Jurkat, Clone E6-1 (cell line): ENCODE measurements around the gene DTX3.
"Not testable (repeated sequence)": the region's sequence is repeated elsewhere in the genome, so short reads cannot be mapped to it uniquely, and the experiment has no call there.

Experiments
- DNase-seq: peaks from one replicate; pipeline ENCODE4 v3.0.0-alpha.2; 2011; ENCODE audit warnings: low read depth, low spot score
- H3K4me3 ChIP-seq: 2 replicates; pipeline ENCODE4 v1.5.1; 2011; ENCODE audit warnings: mild to moderate bottlenecking, low read length, control low read depth, moderate library complexity

The DTX3 gene

GRCh38 chr12:57581802-57582201 is 22.8 kb upstream of the DTX3 start:
- DNase-seq, result no peak
- H3K4me3 ChIP-seq, result no peak overlapping the region

GRCh38 chr12:57582440-57582839 is 22.2 kb upstream of the DTX3 start:
- H3K4me3 ChIP-seq, result no peak overlapping the region
- no peak for DNase-seq

GRCh38 chr12:57583008-57583831 is 21.4 kb upstream of the DTX3 start:
- no peak overlapping the region for H3K4me3 ChIP-seq
- peak; percentile 84 for DNase-seq

GRCh38 chr12:57584050-57584449 is 20.6 kb upstream of the DTX3 start:
- H3K4me3 ChIP-seq, result no peak overlapping the region
- no peak for DNase-seq

- H3K4me3 ChIP-seq, result no peak overlapping the region
- no peak for DNase-seq
Observed at GRCh38 chr12:57584690-57585089, 19.9 kb upstream of the DTX3 start.

GRCh38 chr12:57585156-57585555 is 19.5 kb upstream of the DTX3 start:
- no peak for DNase-seq
- H3K4me3 ChIP-seq, result no peak overlapping the region

- H3K4me3 ChIP-seq, result no peak overlapping the region
- DNase-seq, result no peak
Observed at GRCh38 chr12:57586128-57586527, 18.5 kb upstream of the DTX3 start.

- DNase-seq, result no peak
Observed at GRCh38 chr12:57586832-57587429, 17.7 kb upstream of the DTX3 start.

GRCh38 chr12:57588951-57589610 is 15.5 kb upstream of the DTX3 start:
- DNase-seq, H3K4me3 ChIP-seq: not testable (repeated sequence)

More at GRCh38 chr12:57586832-57587429, 17.7 kb upstream of the DTX3 start:
- no peak overlapping the region for H3K4me3 ChIP-seq

- no peak for DNase-seq
- H3K4me3 ChIP-seq, result peak overlapping the region; percentile 68
Observed at GRCh38 chr12:57590479-57590863, 14.2 kb upstream of the DTX3 start.

GRCh38 chr12:57590864-57591781 is 13.5 kb upstream of the DTX3 start, which contains the start of gene PIP4K2C:
Gene PIP4K2C, plus strand, starts transcription at chr12:57591192. Its CDS starts 98 bp downstream, at chr12:57591290.
- DNase-seq, result peak; percentile 40
- H3K4me3 ChIP-seq, result peak within 1 kb of the TSS; percentile 68

- no peak for DNase-seq
- H3K4me3 ChIP-seq, result peak overlapping the region; percentile 68
Observed at GRCh38 chr12:57591782-57592325, 12.8 kb upstream of the DTX3 start.

GRCh38 chr12:57592551-57593165 is 12.0 kb upstream of the DTX3 start:
- no peak overlapping the region for H3K4me3 ChIP-seq
- no peak for DNase-seq

GRCh38 chr12:57593187-57593586 is 11.4 kb upstream of the DTX3 start:
- H3K4me3 ChIP-seq, result no peak overlapping the region
- no peak for DNase-seq

- no peak for DNase-seq
- no peak overlapping the region for H3K4me3 ChIP-seq
Observed at GRCh38 chr12:57600395-57600794, 4.2 kb upstream of the DTX3 start.

GRCh38 chr12:57602544-57602943 is 2.1 kb upstream of the DTX3 start:
- no peak overlapping the region for H3K4me3 ChIP-seq
- DNase-seq, result no peak

- DNase-seq, result peak; percentile 34
- H3K4me3 ChIP-seq, result no peak overlapping the region
Observed at GRCh38 chr12:57603324-57603723, 1.3 kb upstream of the DTX3 start.

GRCh38 chr12:57603815-57604453 is 690 bp upstream of the DTX3 start:
- no peak for DNase-seq
- no peak overlapping the region for H3K4me3 ChIP-seq
